ENCODE results near the gene PVALEF.

The PVALEF gene

DNA sequence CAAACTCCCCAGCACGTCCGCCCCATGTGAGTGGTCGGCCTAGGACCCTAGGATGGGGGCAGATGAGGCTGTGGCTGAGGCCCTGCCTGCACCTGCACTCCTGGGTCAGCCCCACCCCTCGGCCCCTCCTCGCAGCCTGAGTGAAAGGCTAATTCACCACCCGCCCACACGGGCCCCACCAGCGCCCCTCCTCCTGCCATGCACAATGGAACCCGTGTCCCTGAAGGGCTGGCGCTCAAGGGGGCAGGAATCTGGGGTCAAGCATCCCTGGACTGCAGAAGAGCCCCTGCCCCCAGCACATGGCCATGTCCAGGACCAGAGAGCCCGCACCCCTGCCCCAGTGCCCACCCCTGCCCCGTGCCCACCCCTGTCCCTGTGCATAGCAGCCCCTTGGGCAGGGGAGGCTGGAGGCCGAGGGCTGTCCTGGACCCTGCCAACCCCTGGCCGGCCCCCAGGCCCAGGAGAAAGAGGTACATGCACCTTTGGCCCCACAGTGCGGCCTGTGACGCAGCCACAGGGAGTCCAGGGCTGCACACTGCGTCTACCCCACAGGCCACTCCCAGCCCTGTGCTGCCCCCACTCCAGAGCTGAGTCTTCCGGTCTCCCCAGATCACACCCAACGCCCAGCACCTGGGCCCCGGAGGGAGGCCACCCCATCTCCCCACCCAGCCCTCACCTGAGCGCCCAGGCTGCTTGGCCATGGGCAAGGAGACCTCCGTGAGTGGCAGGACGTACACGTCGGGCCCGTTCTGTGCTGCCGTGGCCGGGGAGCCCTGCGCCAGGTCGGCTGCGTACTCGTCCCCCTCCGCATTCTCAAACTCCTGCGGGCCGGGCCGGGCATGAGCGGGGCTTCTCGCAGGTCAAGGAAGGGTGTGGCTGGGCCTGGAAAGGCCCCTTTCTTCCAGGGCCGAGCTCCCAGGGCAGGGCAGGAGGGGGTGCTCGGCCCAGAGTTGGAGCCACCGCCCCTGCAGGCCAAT is 34.6 kb upstream of the PVALEF start:
- Histone ChIP-seq H3K4me3 (ENCODE audit: low read depth in 1 of 2, low read length in 2 of 2) (no peak overlapping the region), H3K9me3 (ENCODE audit: low read length) (no peaks in the 10 kb centered on the region), H3K4me1 (ENCODE audit: insufficient read depth, low read length) (no peaks in the 10 kb centered on the region)

DNA sequence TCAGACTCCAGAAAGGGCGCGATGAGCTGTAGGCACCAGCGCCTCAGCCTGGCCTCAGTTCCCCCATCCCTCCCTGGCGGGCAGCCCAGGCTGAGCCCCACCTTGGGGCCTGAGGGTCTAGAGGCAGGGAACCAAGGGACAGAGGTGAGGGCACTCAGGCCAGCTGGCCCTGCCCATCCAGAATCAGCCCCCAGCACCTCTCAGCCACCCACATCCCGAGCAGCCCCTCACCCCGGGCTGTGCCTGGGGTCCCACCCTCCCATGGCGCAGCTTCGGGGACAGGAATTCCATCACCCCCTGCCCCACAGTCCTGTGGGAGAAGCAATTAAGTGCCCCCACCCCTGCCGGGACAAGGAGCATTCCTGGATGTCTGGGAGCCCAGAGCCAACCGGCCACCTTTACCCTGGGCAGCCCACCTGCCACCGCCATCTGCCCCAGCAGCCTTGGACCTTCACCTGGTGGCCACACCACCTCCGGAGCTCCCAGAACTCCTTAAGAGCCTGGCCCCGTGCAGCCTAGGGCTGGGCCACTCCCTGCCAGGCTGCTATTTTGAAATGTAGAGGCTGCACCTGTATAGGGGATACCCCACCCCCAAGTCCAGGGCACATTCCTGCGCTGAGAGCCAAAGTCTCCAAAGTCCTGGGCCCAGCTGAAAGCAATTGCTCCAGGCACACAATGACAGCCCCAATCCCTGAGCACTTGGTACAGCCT is 33.7 kb upstream of the PVALEF start:
- Histone ChIP-seq H3K36me3 (ENCODE audit: insufficient read depth, low read length) (no peaks in the 10 kb centered on the region), H3K4me1 (ENCODE audit: insufficient read depth, low read length) (no peaks in the 10 kb centered on the region), H3K9ac (ENCODE audit: low read length) (no peak overlapping the region), H3K27me3 (ENCODE audit: control insufficient read depth in 1 of 2, insufficient read depth in 2 of 2, low read length in 2 of 2) (peaks cover 0 to under 1% of the 10 kb centered on the region in 2 donors), H3K4me3 (ENCODE audit: low read depth in 1 of 2, low read length in 2 of 2) (no peak overlapping the region), H3K9me3 (ENCODE audit: low read length) (no peaks in the 10 kb centered on the region), H3K27ac (ENCODE audit: low read depth, low read length) (no peak overlapping the region)

More for the DNA sequence above, 34.6 kb upstream of the PVALEF start:
- H3K27ac ChIP-seq (ENCODE audit: low read depth, low read length), result no peak overlapping the region
- no peak overlapping the region for H3K9ac ChIP-seq (ENCODE audit: low read length)
- no peaks in the 10 kb centered on the region for H3K36me3 ChIP-seq (ENCODE audit: insufficient read depth, low read length)
- H3K27me3 ChIP-seq (ENCODE audit: control insufficient read depth in 1 of 2, insufficient read depth in 2 of 2, low read length in 2 of 2), result peaks cover 0 to 4% of the 10 kb centered on the region in 2 donors

DNA sequence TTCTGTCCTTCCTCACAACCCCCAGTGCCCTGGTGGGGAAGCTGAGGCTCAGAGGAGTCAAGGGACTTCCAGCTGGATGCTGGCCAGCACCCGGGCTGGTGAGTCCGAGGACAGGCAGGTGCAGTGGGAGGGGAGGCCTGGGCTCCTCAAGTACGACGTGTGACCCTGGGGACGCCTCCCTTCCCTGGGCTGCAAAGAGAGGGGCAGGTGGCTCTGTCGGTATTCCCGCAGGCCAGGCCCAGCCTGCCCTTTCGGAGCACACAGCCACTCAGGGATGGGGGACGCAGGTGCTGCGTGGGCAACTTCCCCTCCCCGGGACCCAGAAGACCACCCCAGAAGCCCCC is 33.1 kb upstream of the PVALEF start:
- Histone ChIP-seq H3K27me3 (ENCODE audit: control insufficient read depth in 1 of 2, insufficient read depth in 2 of 2, low read length in 2 of 2) (no peaks in the 10 kb centered on the region), H3K4me1 (ENCODE audit: insufficient read depth, low read length) (no peaks in the 10 kb centered on the region), H3K4me3 (ENCODE audit: low read depth in 1 of 2, low read length in 2 of 2) (no peak overlapping the region)

DNA sequence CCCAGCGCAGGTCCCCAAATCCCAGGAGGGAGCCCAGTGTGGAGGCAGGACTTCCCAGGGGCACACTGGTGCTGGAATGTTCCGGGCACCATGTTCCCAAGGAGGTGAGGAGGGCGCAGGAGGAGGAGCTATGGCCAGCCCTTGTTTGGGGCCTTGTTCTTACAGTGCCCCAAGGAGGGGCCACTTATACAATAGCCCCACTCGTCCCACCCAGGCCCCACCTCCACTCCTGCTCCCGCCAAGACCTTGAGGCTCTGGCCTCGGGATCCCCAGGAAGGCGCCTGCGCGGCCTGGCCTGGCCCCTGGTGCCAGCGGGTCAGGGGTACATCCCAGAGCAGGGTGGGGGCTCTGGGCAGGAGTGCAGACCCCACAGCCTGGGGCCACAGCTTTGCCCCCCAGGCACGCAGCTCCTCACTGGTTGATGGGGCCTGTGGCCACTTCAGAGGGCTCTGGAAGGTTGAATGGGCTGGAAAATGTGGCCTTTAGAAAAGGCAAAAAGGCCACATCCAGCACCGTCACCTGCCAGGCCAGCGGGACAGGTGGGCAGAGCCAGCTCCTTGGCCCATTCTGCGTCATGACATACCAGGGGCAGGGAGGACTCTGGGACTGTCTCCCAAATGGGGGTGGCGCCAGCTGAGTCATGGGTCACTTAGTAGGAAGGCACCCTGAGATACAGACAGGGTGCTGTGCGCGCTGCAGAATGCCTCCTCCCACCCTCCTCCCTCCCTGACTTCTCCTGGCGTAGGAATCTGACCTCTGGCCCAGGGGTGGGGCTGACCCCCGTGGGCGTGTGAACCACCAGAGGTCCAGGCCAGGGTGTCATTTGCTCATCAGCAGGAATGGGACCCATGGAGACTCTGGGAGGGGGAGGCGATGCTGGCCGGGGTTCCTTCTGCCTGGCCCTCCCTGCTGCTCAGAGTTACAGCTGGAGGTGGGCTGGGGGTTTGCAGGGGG is 32.3 kb upstream of the PVALEF start:
- no peak overlapping the region for H3K9ac ChIP-seq (ENCODE audit: low read length)
- H3K4me3 ChIP-seq (ENCODE audit: low read depth in 1 of 2, low read length in 2 of 2), result no peak overlapping the region
- H3K9me3 ChIP-seq (ENCODE audit: low read length), result no peaks in the 10 kb centered on the region
- no peaks in the 10 kb centered on the region for H3K4me1 ChIP-seq (ENCODE audit: insufficient read depth, low read length)
- no peaks in the 10 kb centered on the region for H3K27me3 ChIP-seq (ENCODE audit: control insufficient read depth in 1 of 2, insufficient read depth in 2 of 2, low read length in 2 of 2)
- H3K27ac ChIP-seq (ENCODE audit: low read depth, low read length), result no peak overlapping the region
- H3K36me3 ChIP-seq (ENCODE audit: insufficient read depth, low read length), result no peaks in the 10 kb centered on the region

More for the DNA sequence above, 33.1 kb upstream of the PVALEF start:
- Histone ChIP-seq H3K9me3 (ENCODE audit: low read length) (no peaks in the 10 kb centered on the region), H3K27ac (ENCODE audit: low read depth, low read length) (no peak overlapping the region), H3K9ac (ENCODE audit: low read length) (no peak overlapping the region), H3K36me3 (ENCODE audit: insufficient read depth, low read length) (no peaks in the 10 kb centered on the region)

DNA sequence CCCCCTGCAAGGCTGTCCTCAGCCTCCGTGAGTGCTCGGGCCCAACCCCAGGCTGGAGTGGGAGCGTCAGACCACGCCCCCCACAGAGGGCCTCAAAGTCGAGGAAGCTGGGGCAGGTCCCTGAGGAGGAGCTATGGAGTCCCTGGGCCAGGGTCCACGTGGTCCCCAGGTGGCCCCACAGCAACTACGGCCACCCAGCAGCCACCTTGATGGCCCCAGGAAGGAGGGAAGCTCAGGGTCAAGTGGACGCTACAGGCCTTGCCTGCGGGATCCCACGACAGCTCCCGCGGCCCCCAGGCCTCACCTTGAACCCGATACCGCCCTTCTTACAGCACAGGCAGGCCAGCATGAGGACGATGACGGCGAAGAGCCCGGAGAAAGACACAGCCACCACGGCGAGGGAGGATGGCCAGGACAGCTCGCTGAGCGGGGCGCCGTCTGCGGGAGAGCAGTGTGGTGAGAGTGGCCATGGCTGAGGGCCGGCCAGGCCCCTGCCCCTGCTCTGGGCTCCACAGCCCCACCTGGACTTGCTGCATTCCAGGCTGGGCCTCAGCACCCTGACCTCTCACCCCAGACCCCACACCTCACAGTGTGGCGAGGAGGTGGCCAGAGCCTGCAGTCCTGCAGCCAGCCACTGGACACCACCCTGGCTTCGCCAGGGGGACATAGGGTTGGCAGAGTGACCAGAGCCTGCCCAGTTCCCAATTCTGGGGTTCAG is 31.1 kb upstream of the PVALEF start:
- Histone ChIP-seq H3K4me1 (ENCODE audit: insufficient read depth, low read length) (no peaks in the 10 kb centered on the region), H3K9me3 (ENCODE audit: low read length) (no peaks in the 10 kb centered on the region), H3K4me3 (ENCODE audit: low read depth in 1 of 2, low read length in 2 of 2) (no peak overlapping the region), H3K27ac (ENCODE audit: low read depth, low read length) (no peak overlapping the region), H3K9ac (ENCODE audit: low read length) (no peak overlapping the region), H3K36me3 (ENCODE audit: insufficient read depth, low read length) (no peaks in the 10 kb centered on the region), H3K27me3 (ENCODE audit: control insufficient read depth in 1 of 2, insufficient read depth in 2 of 2, low read length in 2 of 2) (no peaks in the 10 kb centered on the region)

DNA sequence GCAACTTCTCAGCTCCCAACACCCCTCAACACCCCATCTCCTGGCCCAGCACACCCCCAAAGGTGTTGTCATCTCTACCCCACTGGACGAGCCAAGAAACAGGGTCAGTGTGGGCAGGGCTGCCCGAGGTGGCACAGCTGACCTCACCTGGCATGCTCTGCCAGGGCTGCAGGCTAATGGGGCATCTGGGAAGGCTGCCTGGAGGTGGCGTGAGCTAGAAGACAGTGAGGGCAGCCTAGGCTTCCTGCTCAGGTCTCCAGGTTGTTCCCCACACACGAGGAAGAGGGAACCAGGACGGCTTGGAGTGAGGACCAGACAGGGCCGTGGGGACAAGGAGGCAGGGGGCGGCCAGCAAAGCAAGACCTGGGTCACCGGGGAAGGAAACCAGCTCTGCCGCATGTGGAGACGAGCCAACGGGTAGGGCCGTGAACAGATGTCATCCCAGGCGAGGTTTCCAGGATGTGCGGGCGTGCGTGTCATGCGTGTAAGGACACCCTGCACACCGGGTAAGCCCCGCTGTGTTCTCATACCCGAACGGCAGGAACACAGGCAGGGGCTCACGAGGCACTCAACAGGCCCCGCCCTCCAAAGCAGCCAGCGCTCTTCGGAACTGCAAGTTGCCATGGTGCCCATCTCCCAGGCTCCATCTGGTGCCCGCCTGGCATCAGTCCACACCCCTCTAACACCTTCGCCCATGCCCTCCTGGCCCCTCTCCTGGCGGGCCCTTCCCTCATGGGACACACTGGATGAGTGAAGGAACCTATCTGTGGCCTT is 29.6 kb upstream of the PVALEF start:
- no peaks in the 10 kb centered on the region for H3K4me1 ChIP-seq (ENCODE audit: insufficient read depth, low read length)
- H3K27ac ChIP-seq (ENCODE audit: low read depth, low read length), result no peak overlapping the region
- H3K36me3 ChIP-seq (ENCODE audit: insufficient read depth, low read length), result no peaks in the 10 kb centered on the region
- H3K9me3 ChIP-seq (ENCODE audit: low read length), result no peaks in the 10 kb centered on the region
- H3K27me3 ChIP-seq (ENCODE audit: control insufficient read depth in 1 of 2, insufficient read depth in 2 of 2, low read length in 2 of 2), result no peaks in the 10 kb centered on the region
- no peak overlapping the region for H3K9ac ChIP-seq (ENCODE audit: low read length)
- no peak overlapping the region for H3K4me3 ChIP-seq (ENCODE audit: low read depth in 1 of 2, low read length in 2 of 2)

DNA sequence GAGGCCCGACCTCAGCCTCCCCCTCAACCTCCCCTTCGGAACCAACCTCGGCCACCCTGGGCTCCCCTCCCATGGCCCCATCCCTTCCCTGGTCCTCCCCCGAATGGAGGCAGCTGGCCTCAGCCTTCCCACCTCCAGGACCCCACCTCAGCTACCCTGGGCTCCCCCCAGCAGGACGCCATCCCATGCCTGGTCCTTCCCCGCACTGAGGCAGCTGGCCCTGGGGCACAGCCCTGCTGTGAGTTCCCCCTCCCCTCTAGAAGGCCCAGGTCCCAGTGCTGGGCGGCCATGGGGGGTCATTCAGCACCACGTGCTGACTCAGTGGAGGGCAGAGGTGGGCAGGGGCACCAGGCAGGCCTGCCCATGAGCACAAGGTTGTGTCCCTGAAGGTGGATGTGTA is 28.9 kb upstream of the PVALEF start:
- no peak overlapping the region for H3K9ac ChIP-seq (ENCODE audit: low read length)
- no peaks in the 10 kb centered on the region for H3K9me3 ChIP-seq (ENCODE audit: low read length)
- no peaks in the 10 kb centered on the region for H3K27me3 ChIP-seq (ENCODE audit: control insufficient read depth in 1 of 2, insufficient read depth in 2 of 2, low read length in 2 of 2)
- H3K36me3 ChIP-seq (ENCODE audit: insufficient read depth, low read length), result no peaks in the 10 kb centered on the region
- H3K4me1 ChIP-seq (ENCODE audit: insufficient read depth, low read length), result no peaks in the 10 kb centered on the region
- H3K27ac ChIP-seq (ENCODE audit: low read depth, low read length), result no peak overlapping the region
- no peak overlapping the region for H3K4me3 ChIP-seq (ENCODE audit: low read depth in 1 of 2, low read length in 2 of 2)

DNA sequence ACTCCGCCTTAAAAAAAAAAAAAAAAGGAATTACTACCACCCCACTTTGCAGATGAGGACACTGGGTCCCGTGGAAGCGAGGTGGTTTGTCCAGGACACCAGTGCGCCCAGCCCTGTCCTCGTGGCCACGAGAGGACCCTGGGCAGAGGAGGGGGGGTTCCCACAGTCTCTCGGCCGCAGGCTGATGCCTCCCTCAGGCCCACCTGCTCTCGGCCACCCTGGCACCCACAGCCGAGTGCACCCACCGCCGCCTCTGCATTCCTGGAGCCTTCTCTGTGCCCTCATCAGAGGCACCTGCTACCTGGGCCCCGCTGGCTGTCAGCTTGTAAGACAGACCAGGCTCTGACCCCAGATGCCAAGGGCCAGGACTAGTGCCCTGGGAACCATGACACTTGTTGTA is 28.1 kb upstream of the PVALEF start:
- Histone ChIP-seq H3K36me3 (ENCODE audit: insufficient read depth, low read length) (no peaks in the 10 kb centered on the region), H3K9ac (ENCODE audit: low read length) (no peak overlapping the region), H3K9me3 (ENCODE audit: low read length) (no peaks in the 10 kb centered on the region), H3K27ac (ENCODE audit: low read depth, low read length) (no peak overlapping the region), H3K4me3 (ENCODE audit: low read depth in 1 of 2, low read length in 2 of 2) (no peak overlapping the region), H3K4me1 (ENCODE audit: insufficient read depth, low read length) (no peaks in the 10 kb centered on the region), H3K27me3 (ENCODE audit: control insufficient read depth in 1 of 2, insufficient read depth in 2 of 2, low read length in 2 of 2) (no peaks in the 10 kb centered on the region)

DNA sequence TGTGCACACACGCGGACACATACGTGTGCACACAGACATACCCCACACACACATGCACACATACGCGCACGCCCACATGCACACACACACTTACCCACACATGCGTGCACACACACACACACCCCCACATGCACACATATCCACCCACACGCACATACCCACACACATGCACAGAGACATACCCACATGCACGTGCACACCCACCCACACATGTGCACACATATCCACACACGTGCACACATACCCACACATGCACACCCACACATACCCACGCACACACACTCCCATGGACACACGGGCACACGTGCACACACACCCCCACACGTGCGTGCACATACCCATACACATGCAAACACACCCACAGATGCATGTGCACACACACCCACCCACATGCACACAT is 27.2 kb upstream of the PVALEF start:
- Histone ChIP-seq H3K36me3 (ENCODE audit: insufficient read depth, low read length) (no peaks in the 10 kb centered on the region), H3K9me3 (ENCODE audit: low read length) (no peaks in the 10 kb centered on the region), H3K27ac (ENCODE audit: low read depth, low read length) (no peak overlapping the region), H3K4me1 (ENCODE audit: insufficient read depth, low read length) (peaks cover 4% of the 10 kb centered on the region), H3K9ac (ENCODE audit: low read length) (no peak overlapping the region), H3K4me3 (ENCODE audit: low read depth in 1 of 2, low read length in 2 of 2) (no peak overlapping the region), H3K27me3 (ENCODE audit: control insufficient read depth in 1 of 2, insufficient read depth in 2 of 2, low read length in 2 of 2) (no peaks in the 10 kb centered on the region)

DNA sequence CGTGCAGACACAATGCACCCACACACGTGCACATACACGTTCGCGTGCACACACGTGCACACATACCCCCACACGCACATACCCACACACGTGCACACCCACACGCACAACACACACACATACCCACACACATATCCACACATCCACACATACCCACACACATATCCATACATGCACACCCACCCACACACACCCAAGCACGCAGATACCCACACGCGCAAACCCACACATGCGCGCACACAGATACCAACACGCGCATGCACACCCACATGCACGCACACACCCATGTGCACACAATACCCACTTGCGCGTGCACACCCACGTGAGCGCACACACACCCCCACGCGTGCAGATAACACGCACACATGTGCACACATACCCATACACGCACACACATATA is 26.8 kb upstream of the PVALEF start:
- Histone ChIP-seq H3K36me3 (ENCODE audit: insufficient read depth, low read length) (no peaks in the 10 kb centered on the region), H3K9ac (ENCODE audit: low read length) (no peak overlapping the region), H3K27me3 (ENCODE audit: control insufficient read depth in 1 of 2, insufficient read depth in 2 of 2, low read length in 2 of 2) (no peaks in the 10 kb centered on the region), H3K27ac (ENCODE audit: low read depth, low read length) (no peak overlapping the region), H3K9me3 (ENCODE audit: low read length) (no peaks in the 10 kb centered on the region), H3K4me1 (ENCODE audit: insufficient read depth, low read length) (peaks cover 4% of the 10 kb centered on the region), H3K4me3 (ENCODE audit: low read depth in 1 of 2, low read length in 2 of 2) (no peak overlapping the region)

All from muscle layer of colon (tissue), 2 donors.